HAP-1 (cell line): ENCODE results near the gene KLHL11.
A peak's percentile ranks its signal among the peaks of the same experiment; 100 is the strongest.
"Not testable (repeated sequence)": the region's sequence is repeated elsewhere in the genome, so short reads cannot be mapped to it uniquely, and the experiment has no call there.

Experiments
- DNase-seq, 2 experiments: peaks; one replicate each; pipeline ENCODE4 v3.0.0-alpha.2; 2016 to 2020; ENCODE audit warnings: low spot score in 2 of 2
- H3K27me3 ChIP-seq: fragments of 250-450 bp; sonication (Bioruptor Pico); 2 replicates; pipeline ENCODE4 v1.5.1; 2020; ENCODE audit warnings: low read depth, mild to moderate bottlenecking, moderate library complexity
- H3K36me3 ChIP-seq: fragments of 250-450 bp; sonication (Bioruptor Pico); replicated peaks from 2 replicates; pipeline ENCODE4 v1.5.1; 2020; ENCODE audit warnings: mild to moderate bottlenecking
- H3K4me1 ChIP-seq: fragments of 250-450 bp; sonication (Bioruptor Pico); 2 replicates; pipeline ENCODE4 v1.5.1; 2020; ENCODE audit warnings: mild to moderate bottlenecking
- H3K4me3 ChIP-seq: fragments of 250-450 bp; sonication (Bioruptor Pico); 2 replicates; pipeline ENCODE4 v1.5.1; 2020; ENCODE audit warnings: mild to moderate bottlenecking, moderate library complexity
- H3K9me3 ChIP-seq: fragments of 250-450 bp; sonication (Bioruptor Pico); 2 replicates; pipeline ENCODE4 v1.5.1; 2020; ENCODE audit warnings: mild to moderate bottlenecking, moderate library complexity
- in situ Hi-C: fragments of 300-500 bp; cut with MboI; formaldehyde crosslinking; loops from 3 replicates; pipeline ENCODE4 v1.14.3; 2020; ENCODE audit warnings: low sequenced_read_pairs, inconsistent platforms, mixed read lengths

KLHL11 gene

GRCh38 chr17:41837761-41838538 is 27.3 kb downstream of the KLHL11 start, which contains the start of gene KLHL10:
TSS of gene KLHL10 (plus strand) at chr17:41837825. CDS start at chr17:41837933, 108 bp downstream.
- H3K4me3 ChIP-seq, result no peak within 1 kb of the TSS
- H3K27me3 ChIP-seq, result no peaks in the 10 kb centered on the region
- H3K36me3 ChIP-seq, result peaks cover 15% of the 10 kb centered on the region
- in situ Hi-C loops, result no loop called here
- H3K4me1 ChIP-seq, result peaks cover 8% of the 10 kb centered on the region
- no peak for DNase-seq
- H3K9me3 ChIP-seq, result no peaks in the 10 kb centered on the region

GRCh38 chr17:41836550-41837196 is 28.6 kb downstream of the KLHL11 start:
- Histone ChIP-seq H3K36me3 (peaks cover 28% of the 10 kb centered on the region), H3K4me1 (peaks cover 8% of the 10 kb centered on the region), H3K9me3 (no peaks in the 10 kb centered on the region), H3K27me3 (no peaks in the 10 kb centered on the region), H3K4me3 (peak overlapping the region; percentile 79)
- in situ Hi-C loops, result no loop called here
- no peak for DNase-seq

DNA sequence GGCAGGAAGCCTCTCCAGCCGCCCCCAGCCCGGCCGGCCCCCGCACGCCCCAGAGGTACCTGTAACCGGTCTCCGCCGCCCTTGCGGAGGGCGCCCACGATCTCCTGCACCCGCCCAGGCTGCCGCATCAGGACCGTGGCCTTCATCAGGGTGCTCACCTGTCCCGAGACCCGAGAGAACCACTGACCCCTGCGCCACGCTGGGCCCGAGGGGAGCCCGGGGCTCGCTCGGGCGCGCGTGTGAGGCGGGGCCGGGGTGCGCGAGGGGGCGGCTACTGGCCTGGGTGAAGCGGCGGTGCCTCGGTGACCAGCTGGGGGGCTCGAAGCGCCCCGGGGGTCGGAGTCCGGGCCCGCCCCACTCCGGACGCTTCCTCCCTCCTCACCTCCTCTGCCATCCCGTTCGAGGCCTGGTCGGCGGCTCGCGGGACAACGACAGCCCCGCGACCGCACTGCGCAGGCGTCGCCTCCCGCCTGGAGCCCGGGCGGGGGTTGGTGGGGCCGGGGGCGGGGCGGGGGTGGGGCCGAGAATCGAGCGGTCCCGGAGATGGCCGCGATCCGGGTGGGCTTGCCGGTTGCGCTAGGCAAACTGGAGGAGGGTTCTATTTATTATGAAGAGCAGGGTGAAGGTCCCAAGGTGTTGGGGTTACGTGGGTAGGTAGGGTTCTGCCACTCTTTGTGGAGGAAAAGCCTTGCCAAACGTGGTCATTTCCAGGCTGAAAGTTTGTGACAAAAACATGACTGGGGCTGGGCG is 29.2 kb downstream of the KLHL11 start, which contains the start of gene NT5C3B:
Gene NT5C3B (minus strand): TSS at position 433 of the 750 bp plus-strand sequence. CDS start 39 bp downstream, at position 394.
- no peaks in the 10 kb centered on the region for H3K27me3 ChIP-seq
- peak within 1 kb of the TSS; percentile 79 for H3K4me3 ChIP-seq
- peaks cover 33% of the 10 kb centered on the region for H3K36me3 ChIP-seq
- peak; percentile 64 to 79 for DNase-seq
- H3K4me1 ChIP-seq, result peaks cover 8% of the 10 kb centered on the region
- in situ Hi-C loops, result no loop called here
- H3K9me3 ChIP-seq, result no peaks in the 10 kb centered on the region

GRCh38 chr17:41835214-41835799 is 29.9 kb downstream of the KLHL11 start:
- Histone ChIP-seq H3K9me3 (no peaks in the 10 kb centered on the region), H3K27me3 (no peaks in the 10 kb centered on the region), H3K36me3 (peaks cover 39% of the 10 kb centered on the region), H3K4me1 (peaks cover 8% of the 10 kb centered on the region), H3K4me3 (peak overlapping the region; percentile 79)
- no peak for DNase-seq
- in situ Hi-C loops, result no loop called here

GRCh38 chr17:41829961-41830360 is 35.3 kb downstream of the KLHL11 start:
- H3K27me3 ChIP-seq, H3K4me1 ChIP-seq, DNase-seq, H3K4me3 ChIP-seq, H3K9me3 ChIP-seq, in situ Hi-C loops: not testable (repeated sequence)
- H3K36me3 ChIP-seq, result peaks cover 75% of the 10 kb centered on the region

GRCh38 chr17:41825175-41825845 is 39.9 kb downstream of the KLHL11 start:
- DNase-seq, result no peak
- Histone ChIP-seq H3K4me1 (no peaks in the 10 kb centered on the region), H3K27me3 (no peaks in the 10 kb centered on the region), H3K4me3 (no peak overlapping the region), H3K36me3 (peaks cover 65% of the 10 kb centered on the region), H3K9me3 (no peaks in the 10 kb centered on the region)
- in situ Hi-C loops, result no loop called here

GRCh38 chr17:41824086-41824485 is 41.1 kb downstream of the KLHL11 start:
- in situ Hi-C loops, result no loop called here
- Histone ChIP-seq H3K27me3 (no peaks in the 10 kb centered on the region), H3K36me3 (peaks cover 66% of the 10 kb centered on the region), H3K9me3 (no peaks in the 10 kb centered on the region), H3K4me1 (no peaks in the 10 kb centered on the region), H3K4me3 (no peak overlapping the region)
- no peak for DNase-seq

- no peak overlapping the region for H3K4me3 ChIP-seq
- no peaks in the 10 kb centered on the region for H3K9me3 ChIP-seq
- H3K36me3 ChIP-seq, result peaks cover 64% of the 10 kb centered on the region
- no peaks in the 10 kb centered on the region for H3K4me1 ChIP-seq
- in situ Hi-C loops, result no loop called here
- no peaks in the 10 kb centered on the region for H3K27me3 ChIP-seq
- no peak for DNase-seq
Observed at GRCh38 chr17:41823580-41823979, 41.6 kb downstream of the KLHL11 start.

GRCh38 chr17:41823141-41823524 is 42.1 kb downstream of the KLHL11 start:
- Histone ChIP-seq H3K27me3 (no peaks in the 10 kb centered on the region), H3K9me3 (no peaks in the 10 kb centered on the region), H3K4me3 (no peak overlapping the region), H3K4me1 (no peaks in the 10 kb centered on the region), H3K36me3 (peaks cover 64% of the 10 kb centered on the region)
- in situ Hi-C loops, result no loop called here
- no peak for DNase-seq

DNA sequence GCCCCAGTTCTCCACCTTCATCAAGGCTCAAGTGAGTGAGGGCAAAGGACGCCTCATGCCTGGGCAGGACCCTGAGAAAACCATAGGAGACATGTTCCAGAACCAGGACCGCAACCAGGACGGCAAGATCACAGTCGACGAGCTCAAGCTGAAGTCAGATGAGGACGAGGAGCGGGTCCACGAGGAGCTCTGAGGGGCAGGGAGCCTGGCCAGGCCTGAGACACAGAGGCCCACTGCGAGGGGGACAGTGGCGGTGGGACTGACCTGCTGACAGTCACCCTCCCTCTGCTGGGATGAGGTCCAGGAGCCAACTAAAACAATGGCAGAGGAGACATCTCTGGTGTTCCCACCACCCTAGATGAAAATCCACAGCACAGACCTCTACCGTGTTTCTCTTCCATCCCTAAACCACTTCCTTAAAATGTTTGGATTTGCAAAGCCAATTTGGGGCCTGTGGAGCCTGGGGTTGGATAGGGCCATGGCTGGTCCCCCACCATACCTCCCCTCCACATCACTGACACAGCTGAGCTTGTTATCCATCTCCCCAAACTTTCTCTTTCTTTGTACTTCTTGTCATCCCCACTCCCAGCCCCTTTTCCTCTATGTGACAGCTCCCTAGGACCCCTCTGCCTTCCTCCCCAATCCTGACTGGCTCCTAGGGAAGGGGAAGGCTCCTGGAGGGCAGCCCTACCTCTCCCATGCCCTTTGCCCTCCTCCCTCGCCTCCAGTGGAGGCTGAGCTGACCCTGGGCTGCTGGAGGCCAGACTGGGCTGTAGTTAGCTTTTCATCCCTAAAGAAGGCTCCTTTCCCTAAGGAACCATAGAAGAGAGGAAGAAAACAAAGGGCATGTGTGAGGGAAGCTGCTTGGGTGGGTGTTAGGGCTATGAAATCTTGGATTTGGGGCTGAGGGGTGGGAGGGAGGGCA is 42.7 kb downstream of the KLHL11 start:
- H3K36me3 ChIP-seq, result peaks cover 63% of the 10 kb centered on the region
- DNase-seq, result no peak
- H3K4me3 ChIP-seq, result no peak overlapping the region
- no peaks in the 10 kb centered on the region for H3K9me3 ChIP-seq
- in situ Hi-C loops, result no loop called here
- no peaks in the 10 kb centered on the region for H3K27me3 ChIP-seq
- no peaks in the 10 kb centered on the region for H3K4me1 ChIP-seq

GRCh38 chr17:41821776-41822175 is 43.4 kb downstream of the KLHL11 start:
- no peaks in the 10 kb centered on the region for H3K4me1 ChIP-seq
- in situ Hi-C loops, result no loop called here
- peaks cover 64% of the 10 kb centered on the region for H3K36me3 ChIP-seq
- H3K9me3 ChIP-seq, result no peaks in the 10 kb centered on the region
- H3K27me3 ChIP-seq, result no peaks in the 10 kb centered on the region
- no peak for DNase-seq
- H3K4me3 ChIP-seq, result no peak overlapping the region

- no peak overlapping the region for H3K4me3 ChIP-seq
- H3K36me3 ChIP-seq, result peaks cover 63% of the 10 kb centered on the region
- no peak for DNase-seq
- no peaks in the 10 kb centered on the region for H3K9me3 ChIP-seq
- no peaks in the 10 kb centered on the region for H3K27me3 ChIP-seq
- peaks cover 11% of the 10 kb centered on the region for H3K4me1 ChIP-seq
- in situ Hi-C loops, result no loop called here
Observed at GRCh38 chr17:41818024-41818423, 47.2 kb downstream of the KLHL11 start.
